Measurements from ENCODE around the gene COMMD1.
"Not testable (repeated sequence)": the region's sequence is repeated elsewhere in the genome, so short reads cannot be mapped to it uniquely, and the experiment has no call there.

Gene COMMD1

DNA sequence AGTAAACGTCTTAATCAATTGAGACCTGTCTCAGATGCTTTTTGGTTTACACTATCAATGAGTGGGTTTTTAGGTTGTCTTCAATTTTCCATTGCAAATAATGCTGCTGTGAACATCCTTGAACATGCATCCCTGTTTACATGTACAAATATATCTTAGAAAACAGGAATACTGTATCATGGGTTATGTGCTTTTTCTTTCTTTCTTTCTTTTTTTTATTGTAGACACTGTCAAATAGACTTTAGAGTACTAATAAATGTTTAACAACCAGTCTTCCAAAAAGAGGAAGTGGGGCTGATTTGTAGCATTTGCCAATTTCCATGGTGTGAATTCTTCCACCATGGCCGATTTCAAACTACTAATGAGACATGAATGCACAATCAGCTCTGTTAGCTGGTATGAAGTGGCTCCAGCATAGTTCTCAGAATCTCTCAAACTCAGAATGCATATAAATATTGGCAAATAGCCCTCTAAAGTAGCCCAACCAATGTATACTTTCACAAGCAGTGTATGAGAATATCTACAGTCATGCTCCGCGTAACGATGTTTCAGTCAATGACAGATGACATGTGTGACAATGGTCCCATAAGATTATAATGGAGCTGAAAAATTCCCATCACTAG lies 240.1 kb downstream of the COMMD1 start:
- Histone ChIP-seq H4K20me1 (ENCODE audit: insufficient read depth, low read length) (no peaks in the 10 kb centered on the region), H3K27me3 (replicated peaks; ENCODE audit: insufficient read depth, low read length) (no peaks in the 10 kb centered on the region), H3K27ac (ENCODE audit: low read length) (no peak overlapping the region), H3K4me1 (ENCODE audit: low read length) (peaks cover 9% of the 10 kb centered on the region), H3K9me2 (replicated peaks; ENCODE audit: insufficient read depth, low read length) (no peaks in the 10 kb centered on the region), H2AFZ (ENCODE audit: low read length) (no peak overlapping the region), H3K36me3 (replicated peaks; ENCODE audit: insufficient read depth, low read length) (no peaks in the 10 kb centered on the region), H3F3A (ENCODE audit: insufficient read depth, low read length) (peaks cover 6% of the 10 kb centered on the region), H3K9me3 (replicated peaks; ENCODE audit: insufficient read depth, low read length) (no peaks in the 10 kb centered on the region), H3K79me2 (ENCODE audit: low read length) (no peaks in the 10 kb centered on the region), H3K9ac (ENCODE audit: low read length) (no peak overlapping the region), H3K4me2 (ENCODE audit: low read depth, low read length) (no peak overlapping the region), H3K4me3 (ENCODE audit: low read length) (no peak overlapping the region)
- no peak for DNase-seq
- TF ChIP-seq EZH2 (optimal IDR thresholded peaks at IDR 0.05; ENCODE audit: low read depth, low read length) (no peak), EZH2phosphoT487 (IDR thresholded peaks at IDR 0.05; ENCODE audit: low read length) (no peak)
- TF ChIP-seq, protein P1, sequence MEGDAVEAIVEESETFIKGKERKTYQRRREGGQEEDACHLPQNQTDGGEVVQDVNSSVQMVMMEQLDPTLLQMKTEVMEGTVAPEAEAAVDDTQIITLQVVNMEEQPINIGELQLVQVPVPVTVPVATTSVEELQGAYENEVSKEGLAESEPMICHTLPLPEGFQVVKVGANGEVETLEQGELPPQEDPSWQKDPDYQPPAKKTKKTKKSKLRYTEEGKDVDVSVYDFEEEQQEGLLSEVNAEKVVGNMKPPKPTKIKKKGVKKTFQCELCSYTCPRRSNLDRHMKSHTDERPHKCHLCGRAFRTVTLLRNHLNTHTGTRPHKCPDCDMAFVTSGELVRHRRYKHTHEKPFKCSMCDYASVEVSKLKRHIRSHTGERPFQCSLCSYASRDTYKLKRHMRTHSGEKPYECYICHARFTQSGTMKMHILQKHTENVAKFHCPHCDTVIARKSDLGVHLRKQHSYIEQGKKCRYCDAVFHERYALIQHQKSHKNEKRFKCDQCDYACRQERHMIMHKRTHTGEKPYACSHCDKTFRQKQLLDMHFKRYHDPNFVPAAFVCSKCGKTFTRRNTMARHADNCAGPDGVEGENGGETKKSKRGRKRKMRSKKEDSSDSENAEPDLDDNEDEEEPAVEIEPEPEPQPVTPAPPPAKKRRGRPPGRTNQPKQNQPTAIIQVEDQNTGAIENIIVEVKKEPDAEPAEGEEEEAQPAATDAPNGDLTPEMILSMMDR (IDR thresholded peaks at IDR 0.05; ENCODE audit: low read length) = no peak

DNA sequence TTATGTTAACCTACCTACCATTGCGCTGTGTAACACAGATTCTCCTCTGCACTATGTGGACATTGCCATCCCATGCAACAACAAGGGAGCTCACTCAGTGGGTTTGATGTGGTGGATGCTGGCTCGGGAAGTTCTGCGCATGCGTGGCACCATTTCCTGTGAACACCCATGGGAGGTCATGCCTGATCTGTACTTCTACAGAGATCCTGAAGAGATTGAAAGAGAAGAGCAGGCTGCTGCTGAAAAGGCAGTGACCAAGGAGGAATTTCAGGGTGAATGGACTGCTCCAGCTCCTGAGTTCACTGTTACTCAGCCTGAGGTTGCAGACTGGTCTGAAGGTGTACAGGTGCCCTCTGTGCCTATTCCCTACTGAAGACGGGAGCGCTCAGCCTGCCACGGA lies 241.3 kb downstream of the COMMD1 start:
- H4K20me1 ChIP-seq (ENCODE audit: insufficient read depth, low read length); H3K9ac ChIP-seq (ENCODE audit: low read length); H3K36me3 ChIP-seq (replicated peaks; ENCODE audit: insufficient read depth, low read length); H3K4me3 ChIP-seq (ENCODE audit: low read length); H3K9me3 ChIP-seq (replicated peaks; ENCODE audit: insufficient read depth, low read length); H2AFZ ChIP-seq (ENCODE audit: low read length); H3K27ac ChIP-seq (ENCODE audit: low read length); H3K4me1 ChIP-seq (ENCODE audit: low read length); H3F3A ChIP-seq (ENCODE audit: insufficient read depth, low read length); H3K27me3 ChIP-seq (replicated peaks; ENCODE audit: insufficient read depth, low read length); DNase-seq; H3K79me2 ChIP-seq (ENCODE audit: low read length); H3K9me2 ChIP-seq (replicated peaks; ENCODE audit: insufficient read depth, low read length); H3K4me2 ChIP-seq (ENCODE audit: low read depth, low read length): not testable (repeated sequence)

GRCh38 chr2:62147610-62148301 lies 242.3 kb downstream of the COMMD1 start:
- Histone ChIP-seq H3K4me2 (ENCODE audit: low read depth, low read length) (no peak overlapping the region), H3K4me1 (ENCODE audit: low read length) (no peaks in the 10 kb centered on the region), H3K27ac (ENCODE audit: low read length) (no peak overlapping the region), H2AFZ (ENCODE audit: low read length) (no peak overlapping the region), H3K4me3 (ENCODE audit: low read length) (no peak overlapping the region), H3K27me3 (replicated peaks; ENCODE audit: insufficient read depth, low read length) (no peaks in the 10 kb centered on the region), H3K9me3 (replicated peaks; ENCODE audit: insufficient read depth, low read length) (no peaks in the 10 kb centered on the region), H4K20me1 (ENCODE audit: insufficient read depth, low read length) (no peaks in the 10 kb centered on the region), H3K79me2 (ENCODE audit: low read length) (no peaks in the 10 kb centered on the region), H3K9me2 (replicated peaks; ENCODE audit: insufficient read depth, low read length) (no peaks in the 10 kb centered on the region), H3F3A (ENCODE audit: insufficient read depth, low read length) (no peaks in the 10 kb centered on the region), H3K9ac (ENCODE audit: low read length) (no peak overlapping the region), H3K36me3 (replicated peaks; ENCODE audit: insufficient read depth, low read length) (no peaks in the 10 kb centered on the region)
- no peak for DNase-seq
- no peak for TF ChIP-seq EZH2phosphoT487 (IDR thresholded peaks at IDR 0.05; ENCODE audit: low read length)
- TF ChIP-seq, protein P1 (IDR thresholded peaks at IDR 0.05; ENCODE audit: low read length) = no peak
- no peak for TF ChIP-seq EZH2 (optimal IDR thresholded peaks at IDR 0.05; ENCODE audit: low read depth, low read length)

DNA sequence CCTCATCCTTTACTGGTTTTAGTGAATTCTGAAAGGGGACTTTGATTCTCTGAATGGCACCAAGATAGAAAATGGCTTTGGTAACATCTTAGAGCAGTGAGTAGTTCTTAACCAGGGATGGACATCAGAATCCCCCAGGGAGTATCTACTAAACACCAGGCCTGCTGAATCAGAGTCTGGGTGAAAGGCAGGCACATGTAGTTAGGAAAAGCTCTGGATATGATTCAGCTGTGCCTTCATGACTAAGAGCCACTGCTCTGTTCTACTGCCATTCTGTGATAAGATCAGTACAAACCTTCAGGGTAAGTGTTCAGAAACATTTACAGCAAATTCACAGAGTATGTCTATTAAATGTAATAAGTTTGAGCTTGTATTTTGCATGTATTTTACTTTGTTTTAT lies 244.2 kb downstream of the COMMD1 start:
- no peaks in the 10 kb centered on the region for H3F3A ChIP-seq (ENCODE audit: insufficient read depth, low read length)
- H3K9me3 ChIP-seq (replicated peaks; ENCODE audit: insufficient read depth, low read length) = no peaks in the 10 kb centered on the region
- TF ChIP-seq EZH2phosphoT487 (IDR thresholded peaks at IDR 0.05; ENCODE audit: low read length) (no peak), EZH2 (optimal IDR thresholded peaks at IDR 0.05; ENCODE audit: low read depth, low read length) (no peak)
- TF ChIP-seq, protein P1 (IDR thresholded peaks at IDR 0.05; ENCODE audit: low read length) = no peak
- H3K27ac ChIP-seq (ENCODE audit: low read length) = no peak overlapping the region
- H3K9me2 ChIP-seq (replicated peaks; ENCODE audit: insufficient read depth, low read length) = no peaks in the 10 kb centered on the region
- H3K36me3 ChIP-seq (replicated peaks; ENCODE audit: insufficient read depth, low read length) = no peaks in the 10 kb centered on the region
- no peak overlapping the region for H3K4me2 ChIP-seq (ENCODE audit: low read depth, low read length)
- H3K79me2 ChIP-seq (ENCODE audit: low read length) = no peaks in the 10 kb centered on the region
- no peaks in the 10 kb centered on the region for H3K27me3 ChIP-seq (replicated peaks; ENCODE audit: insufficient read depth, low read length)
- H3K9ac ChIP-seq (ENCODE audit: low read length) = no peak overlapping the region
- no peaks in the 10 kb centered on the region for H3K4me1 ChIP-seq (ENCODE audit: low read length)
- no peak for DNase-seq
- H4K20me1 ChIP-seq (ENCODE audit: insufficient read depth, low read length) = no peaks in the 10 kb centered on the region
- no peak overlapping the region for H3K4me3 ChIP-seq (ENCODE audit: low read length)
- no peak overlapping the region for H2AFZ ChIP-seq (ENCODE audit: low read length)
